Osteocyte (in vitro differentiated cells): Measurements from ENCODE around the gene USH1C. TPM values are rescaled to one million over a fixed set of nuclear protein-coding genes. Genes with fewer than 3 reads are reported as not detected.

Experiments
- DNase-seq: peaks from one replicate; pipeline ENCODE4 v3.0.0; 2021; ENCODE audit warnings: mixed read lengths; ENCODE audit not compliant: unreplicated experiment; ENCODE audit errors: extremely low spot score
- H3K27ac Mint-ChIP-seq: one replicate; pipeline ENCODE4 v1.8.0; 2021; ENCODE audit warnings: mild to moderate bottlenecking, mixed read lengths; ENCODE audit not compliant: unreplicated experiment
- H3K27me3 Mint-ChIP-seq: one replicate; pipeline ENCODE4 v1.8.0; 2021; ENCODE audit warnings: mixed read lengths; ENCODE audit not compliant: unreplicated experiment
- H3K36me3 Mint-ChIP-seq: one replicate; pipeline ENCODE4 v1.8.0; 2021; ENCODE audit warnings: mixed read lengths; ENCODE audit not compliant: unreplicated experiment
- H3K4me1 Mint-ChIP-seq: one replicate; pipeline ENCODE4 v1.8.0; 2021; ENCODE audit warnings: mixed read lengths; ENCODE audit not compliant: unreplicated experiment
- H3K4me3 Mint-ChIP-seq: one replicate; pipeline ENCODE4 v1.8.0; 2021; ENCODE audit warnings: mild to moderate bottlenecking, moderate library complexity, mixed read lengths; ENCODE audit not compliant: unreplicated experiment
- H3K9me3 Mint-ChIP-seq: one replicate; pipeline ENCODE4 v1.8.0; 2021; ENCODE audit warnings: mixed read lengths; ENCODE audit not compliant: unreplicated experiment
- CTCF ChIP-seq: fragments of 200-600 bp; sonication (generic); IDR thresholded peaks from 2 replicates; pipeline ENCODE4 v1.5.0; 2021; ENCODE audit warnings: antibody characterized with exemption, mild to moderate bottlenecking, moderate library complexity
- total RNA-seq: library from RNA; stranded (reverse); gene quantifications from 2 replicates; pipeline ENCODE4 v1.2.1, GENCODE V29; 2021

USH1C gene
- total RNA-seq, 1 donor from 2014 or later: not detected

- H3K4me1 Mint-ChIP-seq: no peaks in the 10 kb centered on the region
- TF ChIP-seq CTCF: no peak
- no peak for DNase-seq
Observed at GRCh38 chr11:17552392-17553248, 8.4 kb upstream of the USH1C start.

GRCh38 chr11:17552041-17552355, 7.8 kb upstream of the USH1C start:
- H3K9me3 Mint-ChIP-seq: no peaks in the 10 kb centered on the region

More at GRCh38 chr11:17552392-17553248, 8.4 kb upstream of the USH1C start:
- Mint-ChIP-seq H3K27ac (no peak overlapping the region), H3K9me3 (no peaks in the 10 kb centered on the region), H3K36me3 (no peaks in the 10 kb centered on the region), H3K27me3 (peaks cover 6% of the 10 kb centered on the region), H3K4me3 (no peak overlapping the region)

GRCh38 chr11:17551347-17552040, 7.3 kb upstream of the USH1C start:
- H3K27ac Mint-ChIP-seq: no peak overlapping the region
- no peak overlapping the region for H3K4me3 Mint-ChIP-seq
- H3K4me1 Mint-ChIP-seq: no peaks in the 10 kb centered on the region
- no peaks in the 10 kb centered on the region for H3K9me3 Mint-ChIP-seq
- TF ChIP-seq CTCF: no peak
- H3K27me3 Mint-ChIP-seq: peaks cover 12% of the 10 kb centered on the region
- DNase-seq: no peak
- no peaks in the 10 kb centered on the region for H3K36me3 Mint-ChIP-seq

More at GRCh38 chr11:17552041-17552355, 7.8 kb upstream of the USH1C start:
- Mint-ChIP-seq H3K27me3 (peaks cover 11% of the 10 kb centered on the region), H3K4me3 (no peak overlapping the region), H3K4me1 (no peaks in the 10 kb centered on the region), H3K36me3 (no peaks in the 10 kb centered on the region), H3K27ac (no peak overlapping the region)
- DNase-seq: no peak
- no peak for TF ChIP-seq CTCF

- H3K27ac Mint-ChIP-seq: no peak overlapping the region
- H3K9me3 Mint-ChIP-seq: no peaks in the 10 kb centered on the region
- H3K36me3 Mint-ChIP-seq: no peaks in the 10 kb centered on the region
- no peak for TF ChIP-seq CTCF
- peaks cover 15% of the 10 kb centered on the region for H3K27me3 Mint-ChIP-seq
- DNase-seq: no peak
- H3K4me3 Mint-ChIP-seq: no peak overlapping the region
- H3K4me1 Mint-ChIP-seq: no peaks in the 10 kb centered on the region
Observed at GRCh38 chr11:17550450-17551346, 6.5 kb upstream of the USH1C start.
